ENCODE results near the gene GIMAP6.
"Not testable (repeated sequence)": the region's sequence is repeated elsewhere in the genome, so short reads cannot be mapped to it uniquely, and the experiment has no call there.

The GIMAP6 gene

GRCh38 chr7:150642926-150643325 lies 10.7 kb upstream of the GIMAP6 start:
- DNase-seq = no peak

- DNase-seq = no peak
These were observed 9.7 kb upstream of the GIMAP6 start for GRCh38 chr7:150641854-150642253.

- DNase-seq = no peak
These were observed 1.7 kb upstream of the GIMAP6 start for GRCh38 chr7:150633926-150634325.

- DNase-seq = no peak
These were observed 930 bp downstream of the GIMAP6 start for GRCh38 chr7:150631084-150631826.

GRCh38 chr7:150629347-150629746 lies 2.8 kb downstream of the GIMAP6 start:
- DNase-seq = no peak

- no peak for DNase-seq
These were observed 4.2 kb downstream of the GIMAP6 start for GRCh38 chr7:150627959-150628358.

- no peak for DNase-seq
These were observed 5.5 kb downstream of the GIMAP6 start for GRCh38 chr7:150626696-150627095.

- no peak for DNase-seq
These were observed 10.8 kb downstream of the GIMAP6 start for GRCh38 chr7:150621376-150621775.

- no peak for DNase-seq
These were observed 11.4 kb downstream of the GIMAP6 start for GRCh38 chr7:150620617-150621371.

GRCh38 chr7:150620061-150620460 lies 12.1 kb downstream of the GIMAP6 start:
- DNase-seq = no peak

GRCh38 chr7:150615221-150615755 lies 16.9 kb downstream of the GIMAP6 start:
- not testable (repeated sequence) for DNase-seq

- DNase-seq = not testable (repeated sequence)
These were observed 17.8 kb downstream of the GIMAP6 start for GRCh38 chr7:150614426-150614825.

GRCh38 chr7:150613880-150614279 lies 18.3 kb downstream of the GIMAP6 start:
- DNase-seq = no peak

GRCh38 chr7:150612925-150613324 lies 19.3 kb downstream of the GIMAP6 start:
- no peak for DNase-seq

- no peak for DNase-seq
These were observed 22.0 kb downstream of the GIMAP6 start for GRCh38 chr7:150610233-150610632.

GRCh38 chr7:150603600-150603999 lies 28.6 kb downstream of the GIMAP6 start:
- DNase-seq = not testable (repeated sequence)

GRCh38 chr7:150595361-150595760 lies 36.8 kb downstream of the GIMAP6 start:
- no peak for DNase-seq

- no peak for DNase-seq
These were observed 37.4 kb downstream of the GIMAP6 start for GRCh38 chr7:150594805-150595204.

GRCh38 chr7:150587551-150587950 lies 44.6 kb downstream of the GIMAP6 start:
- no peak for DNase-seq

- no peak for DNase-seq
These were observed 45.4 kb downstream of the GIMAP6 start for GRCh38 chr7:150586785-150587152.

GRCh38 chr7:150586068-150586784 lies 46.0 kb downstream of the GIMAP6 start:
- DNase-seq = no peak

GRCh38 chr7:150585199-150585598 lies 47.0 kb downstream of the GIMAP6 start:
- no peak for DNase-seq

GRCh38 chr7:150580638-150581394 lies 51.4 kb downstream of the GIMAP6 start:
- no peak for DNase-seq
